ENCODE results near the gene KCNQ1.

KCNQ1 gene

DNA sequence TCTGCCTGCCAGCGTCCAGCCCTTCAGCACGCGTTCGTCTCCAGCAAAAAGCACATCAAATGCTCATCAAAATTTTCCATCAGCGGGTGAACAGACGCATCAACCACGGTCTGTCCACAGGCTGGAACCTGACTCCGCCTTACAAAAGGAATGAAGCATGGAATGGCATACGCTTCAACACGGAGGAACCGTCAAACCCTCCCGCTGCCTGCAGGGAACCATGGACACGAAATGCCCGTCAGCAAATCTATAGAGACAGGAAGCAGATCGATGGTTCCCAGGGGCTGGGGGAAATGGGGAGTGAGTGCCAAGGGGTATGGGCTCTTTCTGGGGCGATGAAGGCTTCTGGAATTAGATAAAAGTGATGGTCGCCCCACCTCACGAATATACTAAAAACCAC, 28.0 kb upstream of the KCNQ1 start:
- no peak overlapping the region for H3K4me3 ChIP-seq (ENCODE audit: low read depth, low read length)
- TF ChIP-seq CTCF (IDR thresholded peaks at IDR 0.05; ENCODE audit: borderline replicate concordance, insufficient read depth, low read depth, low read length): no peak

GRCh38 chr11:2417856-2418692, 26.7 kb upstream of the KCNQ1 start:
- TF ChIP-seq CTCF (IDR thresholded peaks at IDR 0.05; ENCODE audit: borderline replicate concordance, insufficient read depth, low read depth, low read length): no peak
- no peak overlapping the region for H3K4me3 ChIP-seq (ENCODE audit: low read depth, low read length)

- no peak overlapping the region for H3K4me3 ChIP-seq (ENCODE audit: low read depth, low read length)
- no peak for TF ChIP-seq CTCF (IDR thresholded peaks at IDR 0.05; ENCODE audit: borderline replicate concordance, insufficient read depth, low read depth, low read length)
These were observed 26.0 kb upstream of the KCNQ1 start for GRCh38 chr11:2418693-2419360.

GRCh38 chr11:2419638-2420501, 24.9 kb upstream of the KCNQ1 start:
- peak; percentile 71 for TF ChIP-seq CTCF (IDR thresholded peaks at IDR 0.05; ENCODE audit: borderline replicate concordance, insufficient read depth, low read depth, low read length)
- no peak overlapping the region for H3K4me3 ChIP-seq (ENCODE audit: low read depth, low read length)

DNA sequence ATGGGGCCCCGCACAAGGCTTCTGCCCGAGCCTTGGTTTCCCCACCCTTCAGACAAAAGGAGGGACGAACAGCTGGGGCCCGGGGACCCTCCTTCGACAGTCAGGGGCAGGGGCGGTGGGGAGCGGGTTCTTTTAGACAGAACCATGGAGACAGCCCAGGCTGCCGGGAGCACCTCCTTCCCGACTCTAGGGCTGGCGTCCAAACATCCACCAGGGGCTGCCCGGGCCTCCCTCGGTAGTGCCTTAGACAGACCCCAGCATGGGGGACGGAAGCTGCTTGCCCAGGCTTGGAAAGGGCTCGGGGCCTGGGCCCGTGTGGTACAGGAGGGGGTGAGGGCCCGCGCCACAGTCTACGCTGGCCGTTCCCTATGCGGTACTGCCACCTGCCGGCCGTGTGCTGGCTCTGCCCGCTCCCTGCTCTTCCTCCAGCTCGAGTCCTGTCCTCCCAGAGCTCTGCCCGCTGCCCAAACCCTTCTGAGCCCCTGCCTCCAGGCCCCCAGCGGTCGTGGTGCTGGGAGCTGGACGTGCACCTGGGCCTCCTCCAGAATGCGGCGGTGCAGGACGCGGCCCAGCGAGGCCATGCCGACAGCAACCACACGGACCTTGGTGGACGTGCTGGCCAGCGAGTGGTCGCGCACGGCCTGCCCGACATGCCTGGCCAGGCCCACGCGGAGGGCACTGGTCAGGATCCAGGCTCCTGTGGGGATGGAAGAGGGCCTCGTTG, 24.1 kb upstream of the KCNQ1 start:
- TF ChIP-seq CTCF (IDR thresholded peaks at IDR 0.05; ENCODE audit: borderline replicate concordance, insufficient read depth, low read depth, low read length): peak; percentile 94
- H3K4me3 ChIP-seq (ENCODE audit: low read depth, low read length): no peak overlapping the region

DNA sequence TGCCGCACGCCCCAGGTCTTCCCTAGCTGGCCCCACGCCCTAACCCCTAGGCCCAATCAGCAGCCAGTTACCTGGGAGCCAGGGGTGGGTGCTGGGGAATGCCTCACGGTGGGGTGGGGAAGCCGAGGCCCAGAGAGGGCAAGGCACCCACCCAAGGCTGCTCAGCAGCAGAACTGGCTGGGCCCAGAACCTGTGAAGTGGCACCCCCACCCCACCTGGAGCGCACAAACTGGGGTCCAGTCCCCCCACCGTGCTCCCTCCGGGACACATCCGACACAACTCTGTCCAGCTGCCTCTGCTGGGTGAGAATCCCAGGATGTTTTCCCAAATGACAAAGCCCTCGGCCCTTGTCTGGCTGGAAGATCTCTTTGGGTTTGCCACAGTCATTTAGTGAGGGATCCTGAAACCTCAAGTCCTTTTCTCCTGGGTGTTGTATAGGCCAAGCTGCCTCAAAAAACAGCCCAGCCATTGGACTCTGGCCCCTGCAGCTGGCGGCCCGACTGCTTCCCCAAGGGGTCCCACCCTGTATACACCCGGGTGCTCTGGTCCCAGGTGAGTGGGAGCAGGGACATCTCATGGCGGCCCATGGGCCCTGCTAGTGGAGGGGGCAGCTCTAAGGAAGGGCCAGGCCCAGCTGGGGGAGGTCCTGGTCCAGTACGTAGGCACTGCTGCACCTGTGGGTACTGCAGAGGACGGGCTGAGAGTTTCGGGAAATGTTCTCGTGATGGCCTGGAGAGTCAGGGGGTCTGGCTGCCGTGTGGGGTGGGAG, 23.4 kb upstream of the KCNQ1 start:
- no peak for TF ChIP-seq CTCF (IDR thresholded peaks at IDR 0.05; ENCODE audit: borderline replicate concordance, insufficient read depth, low read depth, low read length)
- H3K4me3 ChIP-seq (ENCODE audit: low read depth, low read length): no peak overlapping the region

Measured in GM12875 (cell line).